HEK293T (cell line): ENCODE results near the gene METTL2B.
"Not testable (repeated sequence)": the region's sequence is repeated elsewhere in the genome, so short reads cannot be mapped to it uniquely, and the experiment has no call there.

ENCODE experiments used
- BHLHE40 ChIP-seq: fragments of 450-650 bp; IDR thresholded peaks from 2 replicates; pipeline ENCODE4 v1.6.1; 2016; ENCODE audit warnings: mild to moderate bottlenecking, moderate library complexity, borderline replicate concordance
- FOXA1 ChIP-seq: fragments of 450-650 bp; IDR thresholded peaks from 2 replicates; pipeline ENCODE4 v1.6.1; 2016; ENCODE audit warnings: mild to moderate bottlenecking
- FOXK2 ChIP-seq: fragments of 450-650 bp; IDR thresholded peaks from 2 replicates; pipeline ENCODE4 v1.6.1; 2016; ENCODE audit warnings: mild to moderate bottlenecking
- FOXM1 ChIP-seq: fragments of 450-650 bp; IDR thresholded peaks from 2 replicates; pipeline ENCODE4 v1.6.1; 2017; ENCODE audit warnings: mild to moderate bottlenecking, borderline replicate concordance
- LEF1 ChIP-seq: fragments of 450-650 bp; IDR thresholded peaks from 2 replicates; pipeline ENCODE4 v1.6.1; 2017; ENCODE audit warnings: mild to moderate bottlenecking, borderline replicate concordance
- NFRKB ChIP-seq: fragments of 450-650 bp; IDR thresholded peaks from 2 replicates; pipeline ENCODE4 v1.6.1; 2016; ENCODE audit warnings: mild to moderate bottlenecking, moderate library complexity
- SP1 ChIP-seq: fragments of 450-650 bp; IDR thresholded peaks from 2 replicates; pipeline ENCODE4 v1.6.1; 2017
- SUZ12 ChIP-seq: fragments of 450-650 bp; IDR thresholded peaks from 2 replicates; pipeline ENCODE4 v1.6.1; 2016; ENCODE audit warnings: mild to moderate bottlenecking
- TARDBP ChIP-seq: fragments of 450-650 bp; IDR thresholded peaks from 2 replicates; pipeline ENCODE4 v1.6.1; 2016

- TF ChIP-seq SUZ12, FOXA1, TARDBP, FOXM1, SP1, FOXK2, BHLHE40, LEF1, NFRKB: not testable (repeated sequence)
Observed at GRCh38 chr7:128531955-128532478, 55.5 kb downstream of the METTL2B start.
